Coronary artery (tissue), 2 donors: Measurements from ENCODE around the gene L3HYPDH.
A peak's percentile ranks its signal among the peaks of the same experiment; 100 is the strongest.

Experiments
- DNase-seq: peaks from one replicate; pipeline ENCODE4 v3.0.0-alpha.2; 2017; ENCODE audit warnings: low spot score
- H3K27ac ChIP-seq, 2 donors: fragments of 200-600 bp; sonication (generic); one replicate each; pipeline ENCODE4 v1.5.1; 2016 to 2019
- H3K4me3 ChIP-seq: fragments of 200-600 bp; sonication (generic); 2 replicates; pipeline ENCODE4 v1.5.1; 2016; ENCODE audit warnings: mild to moderate bottlenecking, moderate library complexity
- TF ChIP-seq, protein P1 (sequence below): fragments of 200-600 bp; sonication (generic); IDR thresholded peaks from one replicate; pipeline ENCODE4 v1.5.1; 2019; ENCODE audit warnings: antibody characterized with exemption

The L3HYPDH gene

DNA sequence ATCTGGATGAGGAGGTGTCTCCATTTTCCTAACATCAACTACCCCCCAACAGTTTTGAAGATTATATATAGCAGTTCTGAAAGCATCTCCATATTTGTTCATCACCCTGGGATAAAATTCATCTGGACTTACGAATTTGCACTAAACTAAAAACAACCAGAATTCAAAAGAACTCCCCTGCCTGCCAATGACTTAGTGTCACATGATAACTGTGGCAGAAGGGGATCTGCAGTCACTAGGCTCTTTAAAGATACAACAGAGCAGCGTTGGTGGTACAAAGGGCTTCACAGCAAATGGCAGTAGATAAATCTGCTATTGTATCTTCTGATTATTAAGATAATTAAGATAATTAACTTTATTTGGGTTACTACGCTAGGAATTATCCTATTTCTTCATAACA is 49.1 kb downstream of the L3HYPDH start:
- TF ChIP-seq, protein P1, sequence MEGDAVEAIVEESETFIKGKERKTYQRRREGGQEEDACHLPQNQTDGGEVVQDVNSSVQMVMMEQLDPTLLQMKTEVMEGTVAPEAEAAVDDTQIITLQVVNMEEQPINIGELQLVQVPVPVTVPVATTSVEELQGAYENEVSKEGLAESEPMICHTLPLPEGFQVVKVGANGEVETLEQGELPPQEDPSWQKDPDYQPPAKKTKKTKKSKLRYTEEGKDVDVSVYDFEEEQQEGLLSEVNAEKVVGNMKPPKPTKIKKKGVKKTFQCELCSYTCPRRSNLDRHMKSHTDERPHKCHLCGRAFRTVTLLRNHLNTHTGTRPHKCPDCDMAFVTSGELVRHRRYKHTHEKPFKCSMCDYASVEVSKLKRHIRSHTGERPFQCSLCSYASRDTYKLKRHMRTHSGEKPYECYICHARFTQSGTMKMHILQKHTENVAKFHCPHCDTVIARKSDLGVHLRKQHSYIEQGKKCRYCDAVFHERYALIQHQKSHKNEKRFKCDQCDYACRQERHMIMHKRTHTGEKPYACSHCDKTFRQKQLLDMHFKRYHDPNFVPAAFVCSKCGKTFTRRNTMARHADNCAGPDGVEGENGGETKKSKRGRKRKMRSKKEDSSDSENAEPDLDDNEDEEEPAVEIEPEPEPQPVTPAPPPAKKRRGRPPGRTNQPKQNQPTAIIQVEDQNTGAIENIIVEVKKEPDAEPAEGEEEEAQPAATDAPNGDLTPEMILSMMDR: no peak
- Histone ChIP-seq H3K4me3 (no peak overlapping the region), H3K27ac (peak overlapping the region; percentile 28 to 50)
- DNase-seq: no peak

DNA sequence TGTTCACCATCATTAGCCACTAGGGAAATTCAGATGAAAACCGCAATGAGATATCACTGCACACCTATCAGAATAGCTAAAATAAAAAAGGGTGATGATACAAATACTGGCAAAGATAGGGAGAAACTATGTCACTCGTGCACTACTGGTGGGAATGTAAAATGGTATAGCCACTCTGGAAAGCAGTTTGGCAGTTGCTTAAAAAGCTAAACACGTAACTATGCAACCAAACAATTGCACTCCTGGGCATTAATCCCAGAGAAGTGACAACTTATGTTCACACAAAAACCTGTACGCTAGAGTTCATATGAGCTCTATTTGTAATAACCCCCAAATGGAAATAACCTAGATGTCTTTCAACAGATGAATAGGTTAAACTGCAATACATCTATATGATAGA is 54.4 kb downstream of the L3HYPDH start:
- TF ChIP-seq, protein P1: no peak
- Histone ChIP-seq H3K27ac (no peak overlapping the region), H3K4me3 (no peak overlapping the region)
- DNase-seq: no peak

DNA sequence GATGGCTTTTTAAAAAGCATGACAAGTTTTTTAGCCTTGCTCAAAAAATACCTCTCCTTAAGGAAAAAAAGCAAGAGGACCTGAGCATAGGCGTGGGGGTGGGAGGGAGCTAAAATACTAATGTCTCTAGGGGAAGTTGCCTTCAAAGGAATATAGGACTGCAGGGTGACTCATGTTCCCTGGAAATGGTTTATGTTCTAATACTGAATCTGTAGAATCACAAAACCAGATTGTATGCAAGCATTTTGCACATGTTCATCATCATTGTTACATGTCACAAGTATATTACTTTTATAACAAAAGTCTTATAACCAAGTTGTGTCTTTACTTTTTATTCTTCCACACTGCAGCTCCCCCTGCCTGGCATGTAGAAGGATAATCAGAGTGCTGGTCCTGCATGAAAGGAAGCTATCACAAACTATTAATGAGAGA is 55.6 kb downstream of the L3HYPDH start:
- DNase-seq: no peak
- TF ChIP-seq, protein P1: no peak
- Histone ChIP-seq H3K27ac (peak overlapping the region; percentile 67 to 82), H3K4me3 (no peak overlapping the region)

DNA sequence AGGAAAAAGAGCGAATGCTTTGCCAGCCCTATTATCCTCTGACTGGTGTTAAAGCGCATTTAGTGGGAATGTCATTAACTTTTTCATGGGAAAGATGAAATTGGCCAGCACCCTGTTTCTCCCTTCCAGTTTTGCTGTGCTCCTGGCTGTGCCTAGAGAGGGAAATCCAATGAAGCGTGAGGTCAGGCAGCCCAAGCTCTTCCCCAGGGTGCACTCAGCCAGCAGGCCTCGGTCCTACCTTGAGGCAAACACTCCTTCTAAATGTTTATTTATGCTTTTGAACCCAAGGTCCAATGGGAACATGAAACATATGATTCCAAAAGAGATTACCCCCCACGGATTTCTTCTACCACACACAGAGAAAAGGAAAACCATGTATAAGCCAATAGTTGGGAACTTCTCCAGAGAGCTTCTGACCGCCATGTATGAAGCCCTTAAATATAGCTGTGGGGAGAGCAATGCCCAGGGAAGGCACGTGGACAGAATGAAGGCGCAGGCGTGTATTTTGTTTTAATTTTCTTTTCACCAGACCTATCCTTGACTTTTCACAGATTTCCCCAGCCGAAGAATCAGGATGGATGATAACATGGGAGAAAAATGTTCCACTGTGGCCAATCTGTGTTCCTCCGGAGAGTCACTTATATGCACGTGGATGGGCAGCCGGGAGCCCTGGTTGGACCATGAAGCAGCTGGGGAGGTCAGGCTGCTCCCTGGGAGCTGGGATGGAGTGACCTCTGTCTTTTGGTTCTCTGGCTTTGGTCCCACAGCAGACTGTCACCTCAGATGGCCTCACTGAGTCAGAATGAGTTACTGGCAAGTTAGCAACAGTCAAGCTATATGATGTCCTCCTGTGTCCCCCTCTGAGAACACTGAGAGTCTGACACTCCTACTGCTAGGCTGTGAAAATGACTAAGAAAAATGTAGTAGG is 56.3 kb downstream of the L3HYPDH start:
- TF ChIP-seq, protein P1: no peak
- H3K27ac ChIP-seq: peak overlapping the region; percentile 67 to 82
- DNase-seq: no peak
- H3K4me3 ChIP-seq: peak overlapping the region; percentile 8

DNA sequence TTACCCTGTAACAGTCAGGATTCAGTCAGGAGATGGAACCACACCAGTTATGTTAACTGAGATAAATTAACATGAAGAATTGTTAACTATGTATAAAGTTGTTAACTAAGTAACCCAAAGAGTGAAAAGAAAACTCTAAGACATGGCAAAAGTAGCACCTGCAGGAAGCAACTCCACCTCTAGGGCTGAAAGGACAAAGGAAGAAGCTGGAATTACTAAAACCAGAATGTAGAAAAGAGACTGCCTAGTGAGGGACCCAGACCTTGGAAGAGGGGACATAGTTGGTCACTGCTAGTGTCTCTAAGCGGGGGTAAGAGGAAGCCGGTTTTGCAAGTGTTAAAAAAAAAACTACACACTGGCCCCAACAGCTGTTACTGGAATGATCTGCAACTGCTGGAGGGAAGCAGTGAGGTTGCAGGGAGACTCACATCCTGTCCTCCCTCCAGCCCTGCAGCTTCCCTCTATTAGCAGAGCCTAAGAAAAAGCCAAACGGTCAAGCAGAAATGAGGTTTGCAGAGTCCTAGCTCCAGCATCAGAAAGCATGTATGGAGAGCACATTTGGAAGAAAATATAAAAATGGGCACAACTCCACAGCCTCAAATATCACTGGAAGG is 58.8 kb downstream of the L3HYPDH start:
- H3K4me3 ChIP-seq: no peak overlapping the region
- H3K27ac ChIP-seq: peak overlapping the region; percentile 39 to 72
- TF ChIP-seq, protein P1: no peak
- no peak for DNase-seq

DNA sequence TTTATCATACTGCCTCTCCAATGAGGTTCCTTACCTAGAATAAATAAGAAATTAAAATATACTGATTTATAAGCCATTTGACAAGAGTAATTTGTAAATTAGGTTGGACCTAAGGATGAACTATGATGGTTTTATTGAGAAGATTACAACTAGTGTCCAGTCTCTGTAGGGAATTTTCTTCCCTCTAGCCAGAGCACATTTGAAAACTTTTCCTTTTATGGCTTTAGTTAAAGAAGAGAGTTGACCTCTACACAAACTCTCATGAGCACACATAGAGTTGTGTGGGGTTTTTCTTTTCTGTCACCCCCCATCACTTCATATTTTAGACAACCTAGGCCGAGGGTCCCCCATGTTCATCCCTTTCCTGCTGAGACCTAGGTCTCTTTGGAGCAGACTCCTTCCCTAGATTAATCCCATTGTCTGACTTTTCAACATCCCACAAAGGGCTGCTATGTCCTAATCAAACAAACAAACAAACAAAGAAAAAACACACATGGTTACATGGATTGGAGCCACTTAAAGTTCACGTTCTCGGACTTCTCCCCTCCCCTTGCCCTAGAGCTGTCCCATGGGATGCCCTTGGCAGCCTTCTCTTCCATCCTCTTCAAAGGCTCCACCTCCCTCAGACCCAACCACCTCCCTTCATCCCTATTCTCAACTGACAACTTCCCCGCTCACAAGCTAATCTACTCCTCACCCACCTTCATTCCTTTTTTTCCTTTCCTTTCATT is 59.7 kb downstream of the L3HYPDH start:
- TF ChIP-seq, protein P1: no peak

More for the DNA sequence above, 59.7 kb downstream of the L3HYPDH start:
- Histone ChIP-seq H3K4me3 (no peak overlapping the region), H3K27ac (peak overlapping the region; percentile 55 to 72)
- no peak for DNase-seq
